Testis (tissue), 3 donors: ENCODE measurements around the gene CDPF1. TPM values are rescaled to one million over a fixed set of nuclear protein-coding genes. Genes with fewer than 3 reads are reported as not detected.
"Not testable (repeated sequence)": the region's sequence is repeated elsewhere in the genome, so short reads cannot be mapped to it uniquely, and the experiment has no call there.

Experiments
- DNase-seq: peaks from one replicate; pipeline ENCODE4 v3.0.0-alpha.2; 2019
- H3K27ac ChIP-seq, 2 donors: fragments of 200-600 bp; sonication (generic); one replicate each; pipeline ENCODE4 v1.5.1; 2019
- H3K27me3 ChIP-seq: fragments of 200-600 bp; sonication (generic); one replicate; pipeline ENCODE4 v1.5.1; 2019
- H3K36me3 ChIP-seq: fragments of 200-600 bp; sonication (generic); one replicate; pipeline ENCODE4 v1.5.1; 2017; ENCODE audit warnings: low read depth; ENCODE audit errors: missing control alignments
- H3K4me1 ChIP-seq: fragments of 200-600 bp; sonication (generic); one replicate; pipeline ENCODE4 v1.5.1; 2019
- H3K4me3 ChIP-seq, 2 donors: fragments of 200-600 bp; sonication (generic); one replicate each; pipeline ENCODE4 v1.5.1; 2017 to 2019
- H3K9me3 ChIP-seq: fragments of 200-600 bp; sonication (generic); one replicate; pipeline ENCODE4 v1.5.1; 2017
- POLR2A ChIP-seq: fragments of 450-650 bp; IDR thresholded peaks from one replicate; pipeline ENCODE4 v1.6.1; 2017; ENCODE audit warnings: antibody characterized with exemption, mild to moderate bottlenecking, moderate library complexity
- WGBS, 2 donors: methylation state at CpG; one replicate each; pipeline ENCODE4 v1.1.5; 2018; 5-methylcytosine and 5-hydroxymethylcytosine counted together
- intact Hi-C: fragments of 100-400 bp; cut with DNase I; formaldehyde crosslinking; loops from one replicate; pipeline ENCODE4 v1.15.1; 2023; ENCODE audit warnings: low total_unique reads
- polyA plus RNA-seq: library from polyadenylated mRNA; stranded (reverse); fragments of 350-450 nt; fragmentation: Illumina TruSeq; extraction: RNeasy Lipid Tissue Mini Kit (QIAGEN cat#74804); gene quantifications from one replicate; pipeline ENCODE4 v1.2.3, GENCODE V29; 2014; ENCODE audit warnings: low read depth, low replicate concordance; ENCODE audit not compliant: insufficient read depth
- total RNA-seq, 2 donors: library from RNA; depleted of rRNA; stranded (reverse); fragments of >200 nt; gene quantifications; one replicate each; pipeline ENCODE4 v1.2.3, GENCODE V29; 2016
- TF ChIP-seq, protein P1 (sequence below), 3 experiments: fragments of 450-650 bp in 2 of 3; fragments of 200-600 bp in 1 of 3; sonication (generic) in 1 of 3; IDR thresholded peaks; one replicate each; pipeline ENCODE4 v1.5.1; 2016 to 2019; ENCODE audit warnings: antibody characterized with exemption in 3 of 3, mild to moderate bottlenecking in 2 of 3, moderate library complexity in 1 of 3

CDPF1 gene
- total and polyA plus RNA-seq, 3 donors from 2014 or later = 6.0 to 12.2 (median 11.0) TPM

DNA sequence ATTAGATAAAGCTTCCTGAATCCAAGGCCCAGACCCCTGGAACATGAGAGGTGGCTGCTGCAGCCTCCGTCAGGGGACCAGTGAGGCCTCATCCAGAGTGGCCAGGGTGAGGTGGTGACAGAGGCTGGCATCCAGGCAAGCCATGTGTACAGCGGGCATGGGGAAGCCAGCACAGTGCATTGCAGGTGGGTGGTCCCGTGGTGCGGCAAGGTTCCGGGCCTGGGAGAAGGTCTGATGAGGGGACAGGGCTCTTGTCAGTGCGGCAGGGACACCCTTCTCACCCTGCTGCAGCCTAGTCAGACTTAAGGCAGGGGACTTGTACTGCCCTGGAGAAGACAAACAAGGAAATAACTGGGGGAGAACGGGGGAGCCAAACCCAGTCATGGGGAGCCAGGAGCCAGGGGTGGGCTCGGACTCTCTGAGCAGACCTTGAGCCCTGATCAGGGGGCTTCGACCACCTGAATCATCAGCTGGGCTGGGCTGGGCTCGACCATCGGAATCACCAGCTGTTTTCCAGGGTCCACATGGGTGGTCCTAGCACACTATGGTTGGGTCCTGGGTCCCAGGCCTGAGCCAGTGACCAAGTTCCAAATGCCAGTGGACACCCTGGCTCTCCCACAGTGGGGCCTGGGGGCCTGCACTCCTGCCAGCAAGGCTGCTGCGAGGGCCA lies 22.8 kb upstream of the CDPF1 start:
- whole genome bisulfite sequencing, 2 donors = 80 to 96% methylated on average over 8 to 12 of the region's 12 CpGs
- Histone ChIP-seq H3K27me3 (no peaks in the 10 kb centered on the region), H3K36me3 (no peaks in the 10 kb centered on the region), H3K27ac (no peak overlapping the region), H3K9me3 (no peaks in the 10 kb centered on the region), H3K4me3 (no peak overlapping the region), H3K4me1 (no peaks in the 10 kb centered on the region)
- intact Hi-C loops = no loop called here
- DNase-seq = no peak
- TF ChIP-seq, protein P1, sequence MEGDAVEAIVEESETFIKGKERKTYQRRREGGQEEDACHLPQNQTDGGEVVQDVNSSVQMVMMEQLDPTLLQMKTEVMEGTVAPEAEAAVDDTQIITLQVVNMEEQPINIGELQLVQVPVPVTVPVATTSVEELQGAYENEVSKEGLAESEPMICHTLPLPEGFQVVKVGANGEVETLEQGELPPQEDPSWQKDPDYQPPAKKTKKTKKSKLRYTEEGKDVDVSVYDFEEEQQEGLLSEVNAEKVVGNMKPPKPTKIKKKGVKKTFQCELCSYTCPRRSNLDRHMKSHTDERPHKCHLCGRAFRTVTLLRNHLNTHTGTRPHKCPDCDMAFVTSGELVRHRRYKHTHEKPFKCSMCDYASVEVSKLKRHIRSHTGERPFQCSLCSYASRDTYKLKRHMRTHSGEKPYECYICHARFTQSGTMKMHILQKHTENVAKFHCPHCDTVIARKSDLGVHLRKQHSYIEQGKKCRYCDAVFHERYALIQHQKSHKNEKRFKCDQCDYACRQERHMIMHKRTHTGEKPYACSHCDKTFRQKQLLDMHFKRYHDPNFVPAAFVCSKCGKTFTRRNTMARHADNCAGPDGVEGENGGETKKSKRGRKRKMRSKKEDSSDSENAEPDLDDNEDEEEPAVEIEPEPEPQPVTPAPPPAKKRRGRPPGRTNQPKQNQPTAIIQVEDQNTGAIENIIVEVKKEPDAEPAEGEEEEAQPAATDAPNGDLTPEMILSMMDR (IDR thresholded peaks at IDR 0.05) = no peak
- no peak for TF ChIP-seq POLR2A

DNA sequence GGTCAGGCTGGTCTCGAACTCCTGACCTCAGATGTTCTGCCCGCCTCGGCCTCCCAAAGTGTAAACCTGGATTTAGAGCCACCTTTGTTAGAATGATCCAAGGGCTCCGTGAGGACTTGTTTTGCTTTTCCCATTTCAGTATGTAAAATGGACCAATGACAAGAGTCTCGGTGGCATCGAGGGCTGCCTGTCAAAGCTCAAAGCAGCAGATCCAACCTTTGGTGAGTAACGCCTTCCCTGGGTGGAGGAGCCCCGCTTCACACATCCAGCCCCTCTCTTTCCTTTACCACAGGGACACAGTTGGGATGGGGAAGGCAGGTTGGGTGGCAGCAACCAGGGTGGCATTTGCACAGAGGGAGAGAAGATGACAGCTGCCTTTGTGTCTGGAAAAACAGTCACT lies 22.1 kb upstream of the CDPF1 start:
- H3K4me1 ChIP-seq = no peaks in the 10 kb centered on the region
- intact Hi-C loops = no loop called here

DNA sequence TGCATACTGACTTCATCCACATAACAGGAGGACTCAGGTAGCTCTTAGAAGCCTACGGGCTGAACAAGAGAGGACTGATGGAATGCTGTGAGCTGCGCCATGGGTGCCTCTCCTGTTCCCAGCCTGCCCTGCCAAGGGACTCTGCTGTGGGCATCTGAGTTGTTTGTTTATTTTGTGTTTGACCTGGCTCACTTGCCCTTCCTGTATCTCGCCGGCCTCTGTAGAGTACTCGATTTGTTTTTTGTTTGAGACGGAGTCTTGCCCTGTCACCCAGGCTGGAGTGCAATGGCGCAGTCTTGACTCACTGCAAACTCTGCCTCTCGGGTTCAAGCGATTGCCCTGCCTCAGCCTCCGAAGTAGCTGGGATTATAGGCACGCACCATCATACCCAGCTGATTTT lies 19.5 kb upstream of the CDPF1 start:
- TF ChIP-seq, protein P1 (IDR thresholded peaks at IDR 0.05) = no peak
- TF ChIP-seq POLR2A = no peak
- intact Hi-C loops = no loop called here
- WGBS, 2 donors = 88 to 92% methylated on average over 11 of the region's 11 CpGs

More for the DNA sequence above, 22.1 kb upstream of the CDPF1 start:
- no peak overlapping the region for H3K4me3 ChIP-seq
- no peaks in the 10 kb centered on the region for H3K27me3 ChIP-seq
- 93 to 94% methylated on average over 8 of the region's 8 CpGs for WGBS, 2 donors
- TF ChIP-seq, protein P1 (IDR thresholded peaks at IDR 0.05) = no peak
- no peak for TF ChIP-seq POLR2A
- DNase-seq = no peak
- H3K36me3 ChIP-seq = no peaks in the 10 kb centered on the region
- no peaks in the 10 kb centered on the region for H3K9me3 ChIP-seq
- H3K27ac ChIP-seq = no peak overlapping the region

DNA sequence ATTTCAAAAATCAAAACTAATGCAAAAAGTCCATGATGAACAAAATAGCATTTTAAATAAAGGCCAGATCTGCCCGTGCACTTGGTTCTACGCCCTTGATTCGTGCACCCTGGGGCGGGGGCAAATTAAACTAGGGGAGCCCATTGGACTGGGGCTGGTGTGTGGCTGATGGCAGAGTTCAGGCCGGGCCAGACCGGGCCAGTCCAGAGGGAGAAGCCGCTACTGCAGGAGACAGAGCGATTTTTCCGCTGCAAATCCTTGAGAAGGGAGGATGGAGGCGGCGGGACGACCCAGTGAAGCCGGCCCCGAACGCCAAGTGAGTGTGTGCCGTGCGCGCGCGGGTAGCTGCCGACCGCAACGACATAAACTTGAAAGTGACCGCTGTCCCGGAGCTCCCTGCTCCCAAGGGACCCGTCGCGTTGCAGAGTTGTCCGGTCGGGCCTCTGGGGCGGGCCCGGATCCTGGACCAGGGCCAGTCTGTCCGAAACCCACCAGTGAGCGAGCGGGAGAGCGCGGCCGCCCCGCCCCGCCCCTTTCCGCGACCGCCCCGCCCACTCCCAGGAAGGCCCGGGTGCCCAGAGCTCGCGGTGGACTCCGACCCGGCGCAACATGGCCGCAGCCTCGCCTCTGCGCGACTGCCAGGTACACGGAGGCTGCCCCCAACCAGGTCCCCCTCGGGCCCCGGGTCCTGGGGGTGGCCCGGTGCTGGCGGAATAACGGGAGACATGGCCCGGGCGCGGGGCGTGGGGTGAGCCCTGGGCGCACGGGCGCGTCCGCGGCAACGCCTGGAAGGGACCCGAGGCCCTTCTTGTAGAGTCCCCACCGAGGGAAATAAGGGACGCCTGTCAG lies 17.6 kb upstream of the CDPF1 start, which contains the start of gene TTC38:
TTC38 (plus strand) TSS at position 578 of the 849 bp plus-strand sequence; CDS start at position 610, 32 bp downstream.
- Histone ChIP-seq H3K27me3 (no peaks in the 10 kb centered on the region), H3K4me1 (no peaks in the 10 kb centered on the region), H3K36me3 (no peaks in the 10 kb centered on the region), H3K9me3 (no peaks in the 10 kb centered on the region), H3K4me3 (peak within 1 kb of the TSS; percentile 66 to 80), H3K27ac (peak within 1 kb of the TSS; percentile 47 to 74)
- WGBS, 2 donors = 1% methylated on average over 25 to 64 of the region's 74 CpGs
- TF ChIP-seq POLR2A = no peak
- intact Hi-C loops = no loop called here
- peak; percentile 93 for DNase-seq

More for the DNA sequence above, 19.5 kb upstream of the CDPF1 start:
- Histone ChIP-seq H3K4me3 (no peak overlapping the region), H3K36me3 (no peaks in the 10 kb centered on the region), H3K27ac (no peak overlapping the region), H3K9me3 (no peaks in the 10 kb centered on the region), H3K4me1 (no peaks in the 10 kb centered on the region), H3K27me3 (no peaks in the 10 kb centered on the region)
- no peak for DNase-seq

DNA sequence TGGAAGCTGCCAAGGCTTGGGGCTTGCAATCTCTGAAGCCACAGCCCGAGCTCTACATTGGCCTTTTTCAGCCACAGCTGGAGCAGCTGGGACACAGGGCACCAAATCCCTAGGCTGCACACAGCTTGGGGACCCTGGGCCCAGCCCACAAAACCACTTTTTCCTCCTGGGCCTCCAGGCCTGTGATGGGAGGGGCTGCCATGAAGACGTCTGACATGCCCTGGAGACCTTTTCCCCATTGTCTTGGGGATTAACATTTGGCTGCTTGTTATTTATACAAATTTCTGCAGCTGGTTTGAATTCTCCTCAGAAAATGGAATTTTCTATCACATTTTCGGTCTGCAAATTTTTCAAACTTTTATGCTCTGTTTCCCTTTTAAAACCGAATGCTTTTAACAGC lies 15.5 kb upstream of the CDPF1 start:
- H3K27me3 ChIP-seq, H3K36me3 ChIP-seq, DNase-seq, H3K4me3 ChIP-seq, H3K27ac ChIP-seq, H3K9me3 ChIP-seq, intact Hi-C loops, H3K4me1 ChIP-seq: not testable (repeated sequence)
- 88 to 92% methylated on average over 4 of the region's 4 CpGs for WGBS, 2 donors

DNA sequence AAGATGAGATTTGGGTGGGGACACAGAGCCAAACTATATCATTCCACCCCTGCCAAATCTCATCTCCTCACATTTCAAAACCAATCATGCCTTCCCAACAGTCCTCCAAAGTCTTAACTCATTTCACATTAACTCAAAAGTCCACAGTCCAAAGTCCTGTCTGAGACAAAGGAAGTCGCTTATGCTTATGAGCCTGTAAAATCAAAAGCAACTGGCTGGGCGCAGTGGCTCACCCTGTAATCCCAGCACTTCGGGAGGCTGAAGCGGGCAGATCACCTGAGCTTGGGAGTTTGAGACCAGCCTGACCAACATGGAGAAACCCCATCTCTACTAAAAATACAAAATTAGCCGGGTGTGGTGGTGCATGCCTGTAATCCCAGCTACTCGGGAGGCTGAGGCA lies 14.4 kb upstream of the CDPF1 start:
- intact Hi-C loops, H3K27ac ChIP-seq, H3K4me3 ChIP-seq, H3K27me3 ChIP-seq, H3K36me3 ChIP-seq, H3K4me1 ChIP-seq, DNase-seq, H3K9me3 ChIP-seq: not testable (repeated sequence)
- WGBS, 2 donors = 74 to 98% methylated on average over 6 of the region's 6 CpGs
